B cell (primary cell): ENCODE measurements around the gene FRG2C. TPM values are rescaled to one million over a fixed set of nuclear protein-coding genes. Genes with fewer than 3 reads are reported as not detected.

Source experiments
- ATAC-seq: fragments of 200-7000 bp; cut with Tn5 transposase; one replicate; pipeline ENCODE4 v1.10.0; 2021; ENCODE audit warnings: low read depth, mild to moderate bottlenecking, moderate number of reproducible peaks, moderate library complexity
- CTCF ChIA-PET: fragments of 350-600 bp; sonication (Branson Sonifier 250); formaldehyde crosslinking; loops from one replicate; lab custom pipeline; 2021; ENCODE audit warnings: antibody characterized with exemption, inconsistent platforms; lab: Charles Lee
- POLR2A ChIA-PET: fragments of 350-600 bp; sonication (Branson Sonifier 250); formaldehyde crosslinking; loops from one replicate; lab custom pipeline; 2021; ENCODE audit warnings: antibody characterized with exemption; lab: Charles Lee
- DNase-seq: peaks from one replicate; pipeline ENCODE4 v3.0.0; 2013
- H2AFZ ChIP-seq: 2 replicates; pipeline ENCODE4 v1.6.1; 2012; ENCODE audit warnings: mild to moderate bottlenecking, low read depth, low read length; ENCODE audit not compliant: insufficient read depth, poor library complexity, severe bottlenecking
- H3K27ac ChIP-seq, 2 donors: 1 replicate in 1 of 2; 2 replicates in 1 of 2; pipeline ENCODE4 v1.5.1; 2012 to 2013; ENCODE audit warnings: low read length in 2 of 2, mild to moderate bottlenecking in 2 of 2, moderate library complexity in 1 of 2
- H3K27me3 ChIP-seq, 4 experiments: fragments of 200-600 bp in 1 of 4; sonication (generic) in 1 of 4; replicated peaks in 1 of 4; 1 replicate in 2 of 4; 2 replicates in 2 of 4; pipeline versions ENCODE4 v1.6.1 to v1.7.0; 2013 to 2016; ENCODE audit warnings: low read length in 3 of 4, mild to moderate bottlenecking in 2 of 4, mixed read lengths in 1 of 4, moderate library complexity in 1 of 4; ENCODE audit not compliant: insufficient read depth in 4 of 4, control insufficient read depth in 3 of 4; ENCODE audit errors: control extremely low read depth in 1 of 4
- H3K36me3 ChIP-seq, 2 experiments: replicated peaks in 1 of 2; 1 replicate in 1 of 2; 2 replicates in 1 of 2; pipeline versions ENCODE4 v1.6.1 to v1.7.1; 2013; ENCODE audit warnings: low read length in 1 of 2; ENCODE audit not compliant: insufficient read depth in 2 of 2, control insufficient read depth in 1 of 2; ENCODE audit errors: control extremely low read depth in 1 of 2, extremely low read depth in 1 of 2
- H3K4me1 ChIP-seq, 2 donors: fragments of 200-600 bp in 1 of 2; sonication (generic) in 1 of 2; 1 replicate in 1 of 2; 2 replicates in 1 of 2; pipeline versions ENCODE4 v1.5.1 to v1.6.1; 2013 to 2017; ENCODE audit warnings: low read length in 2 of 2; ENCODE audit not compliant: control insufficient read depth in 2 of 2, insufficient read depth in 2 of 2
- H3K4me2 ChIP-seq: replicated peaks from 2 replicates; pipeline ENCODE3; 2012; ENCODE audit warnings: mild to moderate bottlenecking, low read depth, low read length; ENCODE audit not compliant: poor library complexity, severe bottlenecking
- H3K4me3 ChIP-seq, 5 experiments: fragments of 200-600 bp in 1 of 5; sonication (generic) in 1 of 5; 1 replicate in 3 of 5; 2 replicates in 2 of 5; pipeline versions ENCODE4 v1.5.1 to v1.7.0; 2011 to 2016; ENCODE audit warnings: low read length in 4 of 5, mild to moderate bottlenecking in 4 of 5, low read depth in 2 of 5, control low read depth in 1 of 5, moderate library complexity in 1 of 5; ENCODE audit not compliant: insufficient read depth in 1 of 5; ENCODE audit errors: control extremely low read depth in 1 of 5, extremely low read depth in 1 of 5
- H3K79me2 ChIP-seq: fragments of 200-600 bp; sonication (generic); one replicate; pipeline ENCODE4 v1.6.0; 2016; ENCODE audit warnings: low read length; ENCODE audit not compliant: control insufficient read depth, insufficient read depth
- H3K9ac ChIP-seq: fragments of 200-600 bp; sonication (generic); 2 replicates; pipeline ENCODE4 v1.6.1; 2017; ENCODE audit warnings: mild to moderate bottlenecking, low read length, moderate library complexity
- H3K9me3 ChIP-seq, 3 donors: one replicate each; pipeline versions ENCODE4 v1.6.1 to v1.7.1; 2013; ENCODE audit warnings: low read length in 2 of 3; ENCODE audit not compliant: control insufficient read depth in 2 of 3, insufficient read depth in 1 of 3; ENCODE audit errors: control extremely low read depth in 1 of 3
- H4K20me1 ChIP-seq: 2 replicates; pipeline ENCODE4 v1.6.0; 2012; ENCODE audit warnings: mild to moderate bottlenecking, low read length; ENCODE audit not compliant: insufficient read depth, control insufficient read depth, poor library complexity, severe bottlenecking
- H3K27ac Mint-ChIP-seq: one replicate; pipeline ENCODE4 v1.8.0; 2021; ENCODE audit warnings: mixed read lengths
- H3K27me3 Mint-ChIP-seq: one replicate; pipeline ENCODE4 v1.8.0; 2021; ENCODE audit warnings: mixed read lengths
- H3K4me1 Mint-ChIP-seq: one replicate; pipeline ENCODE4 v1.8.0; 2021; ENCODE audit warnings: mixed read lengths
- H3K4me3 Mint-ChIP-seq: one replicate; pipeline ENCODE4 v1.8.0; 2021; ENCODE audit warnings: mixed read lengths
- H3K9me3 Mint-ChIP-seq: one replicate; pipeline ENCODE4 v1.8.0; 2022; ENCODE audit warnings: mixed read lengths; ENCODE audit not compliant: insufficient read depth
- EZH2 ChIP-seq: IDR thresholded peaks from 2 replicates; pipeline ENCODE4 v1.6.1; 2012; ENCODE audit warnings: borderline replicate concordance, low read depth, mild to moderate bottlenecking, moderate library complexity, low read length; ENCODE audit not compliant: insufficient read depth, poor library complexity, severe bottlenecking
- WGBS: methylation state at CpG from one replicate; pipeline ENCODE4 v1.1.5; 2013; ENCODE audit warnings: missing lambda C conversion rate; ENCODE audit not compliant: insufficient coverage; 5-methylcytosine and 5-hydroxymethylcytosine counted together
- intact Hi-C: fragments of 100-400 bp; cut with micrococcal nuclease; formaldehyde crosslinking; loops from one replicate; pipeline ENCODE4 v1.10.0; 2022
- polyA plus RNA-seq: library from polyadenylated mRNA; depleted of rRNA; stranded (reverse); fragments of >200 nt; gene quantifications from 2 replicates; pipeline ENCODE4 v1.2.3, GENCODE V29; 2012
- small RNA-seq: library from RNA; depleted of rRNA; stranded (forward); fragments of <200 nt; gene quantifications from one replicate; pipeline ENCODE3, GENCODE V24; 2012; ENCODE audit warnings: low replicate concordance, low read depth; ENCODE audit not compliant: insufficient read length
- total RNA-seq, 2 donors: library from RNA; stranded (reverse); fragments of 120-200 nt in 1 of 2; gene quantifications; 1 replicate in 1 of 2; 2 replicates in 1 of 2; pipeline versions ENCODE4 v1.2.3 to v1.2.4, GENCODE V29; 2013 to 2022
- TF ChIP-seq, protein P1 (sequence below): fragments of 200-600 bp; IDR thresholded peaks from one replicate; pipeline ENCODE4 v1.8.0; 2022; ENCODE audit warnings: antibody characterized with exemption, mild to moderate bottlenecking

Gene FRG2C
- total and polyA plus RNA-seq, 2 donors (not counting 1 experiment from before 2014, with no cell fraction given): not detected

DNA sequence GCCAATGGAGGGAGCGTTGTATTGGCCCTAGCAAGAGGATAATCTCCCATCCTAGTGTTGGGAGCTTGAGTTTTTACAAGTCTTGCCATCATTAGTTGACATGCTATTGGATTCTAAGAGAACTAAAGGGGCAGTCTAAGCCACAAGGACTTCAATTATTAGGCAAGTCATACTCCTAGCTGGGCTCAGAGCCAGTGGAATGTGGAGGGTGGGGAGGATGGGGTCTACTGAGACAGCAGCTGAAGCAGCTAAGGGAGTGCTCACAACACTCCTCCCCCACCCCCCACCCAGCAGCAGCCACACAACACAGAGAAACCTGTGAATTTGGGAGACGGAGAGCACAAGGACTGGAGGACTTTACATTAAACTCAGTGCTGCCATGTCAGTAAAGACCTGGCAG is 27.9 kb downstream of the FRG2C start:
- DNase-seq (no peak), ATAC-seq (no peak)
- no peaks in the 10 kb centered on the region for H3K27me3 ChIP-seq
- H3K4me1 Mint-ChIP-seq: no peaks in the 10 kb centered on the region
- no peak overlapping the region for H3K4me3 Mint-ChIP-seq
- no peak overlapping the region for H2AFZ ChIP-seq
- H3K9me3 Mint-ChIP-seq: peaks cover 11% of the 10 kb centered on the region
- H3K79me2 ChIP-seq: no peaks in the 10 kb centered on the region
- WGBS: no CpG with 5 or more reads among the region's 2 CpGs
- H3K9ac ChIP-seq: no peak overlapping the region
- intact Hi-C loops: no loop called here
- peaks cover 0 to 14% (median 0%) of the 10 kb centered on the region in 3 donors for H3K9me3 ChIP-seq
- H3K4me2 ChIP-seq: no peak overlapping the region
- no peaks in the 10 kb centered on the region for H3K4me1 ChIP-seq
- ChIA-PET POLR2A (no interaction called here), CTCF (no interaction called here)
- no peak overlapping the region for H3K4me3 ChIP-seq
- no peak overlapping the region for H3K27ac Mint-ChIP-seq
- no peaks in the 10 kb centered on the region for H3K27me3 Mint-ChIP-seq
- no peak overlapping the region for H3K27ac ChIP-seq
- TF ChIP-seq EZH2: no peak
- TF ChIP-seq, protein P1, sequence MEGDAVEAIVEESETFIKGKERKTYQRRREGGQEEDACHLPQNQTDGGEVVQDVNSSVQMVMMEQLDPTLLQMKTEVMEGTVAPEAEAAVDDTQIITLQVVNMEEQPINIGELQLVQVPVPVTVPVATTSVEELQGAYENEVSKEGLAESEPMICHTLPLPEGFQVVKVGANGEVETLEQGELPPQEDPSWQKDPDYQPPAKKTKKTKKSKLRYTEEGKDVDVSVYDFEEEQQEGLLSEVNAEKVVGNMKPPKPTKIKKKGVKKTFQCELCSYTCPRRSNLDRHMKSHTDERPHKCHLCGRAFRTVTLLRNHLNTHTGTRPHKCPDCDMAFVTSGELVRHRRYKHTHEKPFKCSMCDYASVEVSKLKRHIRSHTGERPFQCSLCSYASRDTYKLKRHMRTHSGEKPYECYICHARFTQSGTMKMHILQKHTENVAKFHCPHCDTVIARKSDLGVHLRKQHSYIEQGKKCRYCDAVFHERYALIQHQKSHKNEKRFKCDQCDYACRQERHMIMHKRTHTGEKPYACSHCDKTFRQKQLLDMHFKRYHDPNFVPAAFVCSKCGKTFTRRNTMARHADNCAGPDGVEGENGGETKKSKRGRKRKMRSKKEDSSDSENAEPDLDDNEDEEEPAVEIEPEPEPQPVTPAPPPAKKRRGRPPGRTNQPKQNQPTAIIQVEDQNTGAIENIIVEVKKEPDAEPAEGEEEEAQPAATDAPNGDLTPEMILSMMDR: no peak
- no peaks in the 10 kb centered on the region for H3K36me3 ChIP-seq
- no peaks in the 10 kb centered on the region for H4K20me1 ChIP-seq

Small RNA genes lying within 50 kb of the gene (small RNA-seq; reads per million reads assigned to genes)
- gene AC108724.2: not detected

Other genes starting within 250 kb of the FRG2C start
- gene ZNF717, start 121.2 kb downstream of the FRG2C start, total RNA-seq: 17.3 and 21.2 TPM in 2 replicates
- gene ZNF717, start 121.2 kb downstream of the FRG2C start, polyA plus RNA-seq: 8.1 and 10.3 TPM in 2 replicates